ENCODE measurements around the gene XDH.

The XDH gene

GRCh38 chr2:31381601-31382000, 32.9 kb downstream of the XDH start:
- Histone ChIP-seq H3K4me1 (ENCODE audit: insufficient read depth, low read length) (peaks cover 24% of the 10 kb centered on the region), H3K9me3 (ENCODE audit: insufficient read depth, low read depth, low read length) (no peaks in the 10 kb centered on the region), H3K4me3 (ENCODE audit: low read length) (no peak overlapping the region), H3K27me3 (ENCODE audit: insufficient read depth, low read length) (no peaks in the 10 kb centered on the region), H3K36me3 (ENCODE audit: insufficient read depth, low read depth, low read length) (no peaks in the 10 kb centered on the region; the same call in 1 of the 2 replicates), H3K9ac (ENCODE audit: low read depth, low read length) (no peak overlapping the region), H3K27ac (ENCODE audit: low read length) (no peak overlapping the region)

GRCh38 chr2:31380243-31380642, 34.3 kb downstream of the XDH start:
- no peak overlapping the region for H3K27ac ChIP-seq (ENCODE audit: low read length)
- H3K4me3 ChIP-seq (ENCODE audit: low read length) = no peak overlapping the region
- no peak overlapping the region for H3K9ac ChIP-seq (ENCODE audit: low read depth, low read length)
- H3K36me3 ChIP-seq (ENCODE audit: insufficient read depth, low read depth, low read length) = no peaks in the 10 kb centered on the region; the same call in 1 of the 2 replicates
- no peaks in the 10 kb centered on the region for H3K27me3 ChIP-seq (ENCODE audit: insufficient read depth, low read length)
- H3K4me1 ChIP-seq (ENCODE audit: insufficient read depth, low read length) = peaks cover 24% of the 10 kb centered on the region
- H3K9me3 ChIP-seq (ENCODE audit: insufficient read depth, low read depth, low read length) = no peaks in the 10 kb centered on the region

GRCh38 chr2:31379747-31380146, 34.8 kb downstream of the XDH start:
- no peak overlapping the region for H3K27ac ChIP-seq (ENCODE audit: low read length)
- H3K4me1 ChIP-seq (ENCODE audit: insufficient read depth, low read length) = peaks cover 23% of the 10 kb centered on the region
- no peak overlapping the region for H3K4me3 ChIP-seq (ENCODE audit: low read length)
- H3K9me3 ChIP-seq (ENCODE audit: insufficient read depth, low read depth, low read length) = no peaks in the 10 kb centered on the region
- H3K27me3 ChIP-seq (ENCODE audit: insufficient read depth, low read length) = no peaks in the 10 kb centered on the region
- H3K9ac ChIP-seq (ENCODE audit: low read depth, low read length) = no peak overlapping the region
- no peaks in the 10 kb centered on the region; the same call in 1 of the 2 replicates for H3K36me3 ChIP-seq (ENCODE audit: insufficient read depth, low read depth, low read length)

GRCh38 chr2:31378791-31379501, 35.6 kb downstream of the XDH start:
- H3K27ac ChIP-seq (ENCODE audit: low read length) = no peak overlapping the region

GRCh38 chr2:31378389-31378788, 36.2 kb downstream of the XDH start:
- Histone ChIP-seq H3K9me3 (ENCODE audit: insufficient read depth, low read depth, low read length) (no peaks in the 10 kb centered on the region), H3K9ac (ENCODE audit: low read depth, low read length) (no peak overlapping the region), H3K36me3 (ENCODE audit: insufficient read depth, low read depth, low read length) (no peaks in the 10 kb centered on the region; the same call in 1 of the 2 replicates), H3K4me1 (ENCODE audit: insufficient read depth, low read length) (peaks cover 17% of the 10 kb centered on the region), H3K27me3 (ENCODE audit: insufficient read depth, low read length) (no peaks in the 10 kb centered on the region), H3K4me3 (ENCODE audit: low read length) (no peak overlapping the region), H3K27ac (ENCODE audit: low read length) (no peak overlapping the region)

More at GRCh38 chr2:31378791-31379501, 35.6 kb downstream of the XDH start:
- no peaks in the 10 kb centered on the region; the same call in 1 of the 2 replicates for H3K36me3 ChIP-seq (ENCODE audit: insufficient read depth, low read depth, low read length)
- peaks cover 19% of the 10 kb centered on the region for H3K4me1 ChIP-seq (ENCODE audit: insufficient read depth, low read length)
- H3K9me3 ChIP-seq (ENCODE audit: insufficient read depth, low read depth, low read length) = no peaks in the 10 kb centered on the region
- H3K9ac ChIP-seq (ENCODE audit: low read depth, low read length) = no peak overlapping the region
- H3K27me3 ChIP-seq (ENCODE audit: insufficient read depth, low read length) = no peaks in the 10 kb centered on the region
- no peak overlapping the region for H3K4me3 ChIP-seq (ENCODE audit: low read length)

GRCh38 chr2:31373127-31373526, 41.4 kb downstream of the XDH start:
- Histone ChIP-seq H3K36me3 (ENCODE audit: insufficient read depth, low read depth, low read length) (no peaks in the 10 kb centered on the region), H3K9me3 (ENCODE audit: insufficient read depth, low read depth, low read length) (no peaks in the 10 kb centered on the region), H3K27me3 (ENCODE audit: insufficient read depth, low read length) (no peaks in the 10 kb centered on the region), H3K4me3 (ENCODE audit: low read length) (no peak overlapping the region), H3K4me1 (ENCODE audit: insufficient read depth, low read length) (no peaks in the 10 kb centered on the region), H3K9ac (ENCODE audit: low read depth, low read length) (no peak overlapping the region), H3K27ac (ENCODE audit: low read length) (no peak overlapping the region)

- Histone ChIP-seq H3K27ac (ENCODE audit: low read length) (no peak overlapping the region), H3K9me3 (ENCODE audit: insufficient read depth, low read depth, low read length) (no peaks in the 10 kb centered on the region), H3K4me1 (ENCODE audit: insufficient read depth, low read length) (no peaks in the 10 kb centered on the region), H3K36me3 (ENCODE audit: insufficient read depth, low read depth, low read length) (no peaks in the 10 kb centered on the region), H3K27me3 (ENCODE audit: insufficient read depth, low read length) (no peaks in the 10 kb centered on the region), H3K4me3 (ENCODE audit: low read length) (no peak overlapping the region), H3K9ac (ENCODE audit: low read depth, low read length) (no peak overlapping the region)
Observed at GRCh38 chr2:31372097-31372496, 42.4 kb downstream of the XDH start.

GRCh38 chr2:31371691-31372090, 42.9 kb downstream of the XDH start:
- H3K36me3 ChIP-seq (ENCODE audit: insufficient read depth, low read depth, low read length) = no peaks in the 10 kb centered on the region
- H3K27me3 ChIP-seq (ENCODE audit: insufficient read depth, low read length) = no peaks in the 10 kb centered on the region
- no peak overlapping the region for H3K9ac ChIP-seq (ENCODE audit: low read depth, low read length)
- H3K4me3 ChIP-seq (ENCODE audit: low read length) = no peak overlapping the region
- H3K4me1 ChIP-seq (ENCODE audit: insufficient read depth, low read length) = no peaks in the 10 kb centered on the region
- H3K9me3 ChIP-seq (ENCODE audit: insufficient read depth, low read depth, low read length) = no peaks in the 10 kb centered on the region
- H3K27ac ChIP-seq (ENCODE audit: low read length) = no peak overlapping the region

GRCh38 chr2:31366733-31367132, 47.8 kb downstream of the XDH start:
- no peaks in the 10 kb centered on the region for H3K4me1 ChIP-seq (ENCODE audit: insufficient read depth, low read length)
- no peaks in the 10 kb centered on the region for H3K36me3 ChIP-seq (ENCODE audit: insufficient read depth, low read depth, low read length)
- H3K9me3 ChIP-seq (ENCODE audit: insufficient read depth, low read depth, low read length) = no peaks in the 10 kb centered on the region
- no peak overlapping the region for H3K4me3 ChIP-seq (ENCODE audit: low read length)
- H3K9ac ChIP-seq (ENCODE audit: low read depth, low read length) = no peak overlapping the region
- no peaks in the 10 kb centered on the region for H3K27me3 ChIP-seq (ENCODE audit: insufficient read depth, low read length)
- no peak overlapping the region for H3K27ac ChIP-seq (ENCODE audit: low read length)

- Histone ChIP-seq H3K4me1 (ENCODE audit: insufficient read depth, low read length) (no peaks in the 10 kb centered on the region), H3K27ac (ENCODE audit: low read length) (no peak overlapping the region), H3K4me3 (ENCODE audit: low read length) (no peak overlapping the region), H3K9ac (ENCODE audit: low read depth, low read length) (no peak overlapping the region), H3K36me3 (ENCODE audit: insufficient read depth, low read depth, low read length) (no peaks in the 10 kb centered on the region), H3K9me3 (ENCODE audit: insufficient read depth, low read depth, low read length) (no peaks in the 10 kb centered on the region), H3K27me3 (ENCODE audit: insufficient read depth, low read length) (no peaks in the 10 kb centered on the region)
Observed at GRCh38 chr2:31365834-31366505, 48.6 kb downstream of the XDH start.

GRCh38 chr2:31365348-31365747, 49.2 kb downstream of the XDH start:
- Histone ChIP-seq H3K27me3 (ENCODE audit: insufficient read depth, low read length) (no peaks in the 10 kb centered on the region), H3K9ac (ENCODE audit: low read depth, low read length) (no peak overlapping the region), H3K4me3 (ENCODE audit: low read length) (no peak overlapping the region), H3K9me3 (ENCODE audit: insufficient read depth, low read depth, low read length) (no peaks in the 10 kb centered on the region), H3K27ac (ENCODE audit: low read length) (no peak overlapping the region), H3K4me1 (ENCODE audit: insufficient read depth, low read length) (no peaks in the 10 kb centered on the region), H3K36me3 (ENCODE audit: insufficient read depth, low read depth, low read length) (no peaks in the 10 kb centered on the region)
